ENCODE results near the gene PTPN5.
"Not testable (repeated sequence)": the region's sequence is repeated elsewhere in the genome, so short reads cannot be mapped to it uniquely, and the experiment has no call there.

PTPN5 gene

GRCh38 chr11:18791207-18791968, at the start of gene PTPN5:
PTPN5 (minus strand) TSS chr11:18791798; CDS start chr11:18771958, 19,840 bp downstream.
- no peak for DNase-seq (ENCODE audit: low read depth in 2 of 2)

- no peak for DNase-seq (ENCODE audit: low read depth in 2 of 2)
Measured at GRCh38 chr11:18836417-18836816, 44.8 kb upstream of the PTPN5 start.

DNA sequence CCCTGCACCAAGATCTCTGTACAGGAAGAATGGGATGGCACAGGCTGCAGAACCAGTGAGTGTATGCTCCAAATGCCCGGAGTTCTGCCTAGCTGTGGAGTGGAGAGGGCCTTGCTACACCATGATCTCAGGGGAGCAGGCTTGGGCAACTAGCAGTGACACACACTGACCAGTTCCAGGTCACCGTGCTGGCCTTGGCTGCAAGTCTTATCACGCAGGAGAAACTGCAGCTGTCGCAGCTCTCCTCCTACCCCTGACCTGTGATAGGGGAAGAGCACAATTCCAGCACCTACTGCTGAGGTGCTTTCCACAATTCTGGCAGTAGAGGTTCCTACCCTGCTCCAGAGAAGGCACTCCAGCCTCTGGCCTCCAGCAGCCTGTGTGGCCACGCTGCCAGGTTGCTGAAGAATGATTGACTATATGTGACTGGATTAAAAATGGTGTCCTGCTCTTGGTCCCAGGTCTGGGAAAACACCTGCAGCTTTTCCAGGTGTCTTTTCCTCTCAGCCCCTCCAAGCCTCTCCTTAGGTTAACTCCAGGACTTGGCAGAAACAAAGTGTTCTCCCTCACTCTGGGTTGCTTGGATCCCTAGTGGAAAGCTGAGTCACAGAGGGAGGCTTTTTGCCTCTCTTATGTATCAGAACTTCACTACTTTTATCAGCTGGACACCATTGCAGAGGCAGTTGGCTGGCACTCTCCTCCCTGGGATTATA, 43.3 kb upstream of the PTPN5 start:
- DNase-seq (ENCODE audit: low read depth in 2 of 2), result no peak

GRCh38 chr11:18820160-18820559, 28.6 kb upstream of the PTPN5 start:
- DNase-seq (ENCODE audit: low read depth in 2 of 2), result not testable (repeated sequence)

- DNase-seq (ENCODE audit: low read depth in 2 of 2), result no peak
Measured at GRCh38 chr11:18804199-18804999, 12.8 kb upstream of the PTPN5 start.

DNA sequence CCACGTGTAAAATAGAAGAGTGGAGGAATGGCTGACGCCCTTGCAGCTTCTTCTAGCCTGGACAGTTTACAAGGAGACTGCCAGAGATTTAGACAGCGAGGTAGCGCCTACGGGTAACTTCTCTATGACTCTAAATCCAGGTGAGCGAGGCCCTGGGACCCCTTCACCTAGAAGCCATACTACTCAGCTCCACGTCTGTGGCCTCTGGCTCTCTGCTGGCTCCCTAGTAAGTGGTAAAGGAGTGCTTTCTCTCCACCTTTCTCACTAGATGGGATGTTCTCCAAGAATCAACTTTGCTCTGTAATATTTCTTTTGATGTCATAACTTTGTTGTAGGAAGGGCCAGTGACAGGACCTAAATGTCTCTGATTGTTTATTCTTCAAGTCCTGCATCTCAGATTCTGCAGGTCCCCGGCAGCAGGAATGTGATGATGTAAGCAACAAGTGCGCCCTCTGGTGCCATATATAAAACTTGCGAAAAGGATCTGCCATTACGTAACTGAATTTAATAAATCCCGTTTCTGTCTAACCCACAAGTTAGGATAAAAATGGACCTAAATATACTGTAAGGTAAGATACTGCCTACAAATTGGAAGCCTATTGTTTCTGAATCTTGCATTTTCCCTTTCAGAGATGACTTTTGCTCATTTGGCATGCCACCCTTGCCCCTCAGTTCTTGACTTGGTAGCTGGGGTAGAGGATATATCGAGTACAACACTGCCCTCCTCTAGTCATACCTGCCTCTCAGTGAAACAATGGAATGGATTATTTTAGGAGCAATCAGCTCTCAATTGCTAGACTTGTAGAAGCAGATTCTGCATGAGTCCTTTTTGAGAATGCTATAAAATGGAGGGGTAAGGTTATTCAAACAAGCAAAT, 11.0 kb upstream of the PTPN5 start:
- DNase-seq (ENCODE audit: low read depth in 2 of 2), result peak in 1 of 2 donors; percentile 7

DNA sequence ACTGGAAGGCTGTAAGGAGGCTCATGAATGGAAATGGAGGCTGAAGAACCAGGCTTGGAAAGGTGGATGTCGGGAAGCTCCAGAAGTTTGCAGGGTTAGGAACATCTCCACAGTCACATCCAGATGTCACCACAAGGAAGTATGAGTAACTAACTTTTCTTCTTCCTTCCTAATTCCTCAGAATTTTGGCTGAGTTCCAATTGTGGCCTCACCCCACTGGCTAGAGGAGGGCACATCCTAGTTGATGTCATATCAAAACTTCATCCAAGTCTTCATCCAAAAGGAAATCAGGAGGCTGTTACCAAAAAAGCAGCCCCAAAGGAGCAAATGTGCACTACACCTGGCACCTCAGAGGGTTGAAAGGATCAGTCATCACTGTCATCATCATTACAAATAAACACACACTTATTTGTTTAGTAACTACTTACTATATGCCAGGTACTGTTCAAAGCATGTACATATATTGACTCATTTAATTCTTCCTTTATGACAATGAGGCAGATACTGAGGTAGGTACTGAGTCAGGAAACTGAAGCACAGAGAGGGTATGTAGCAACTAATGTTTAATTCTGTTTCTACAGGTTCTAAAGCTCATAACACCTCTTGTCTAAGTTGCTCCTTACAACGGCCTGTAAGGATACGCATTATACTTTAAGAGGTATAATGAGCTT, 7.3 kb upstream of the PTPN5 start:
- DNase-seq (ENCODE audit: low read depth in 2 of 2), result no peak

- DNase-seq (ENCODE audit: low read depth in 2 of 2), result no peak
Measured at GRCh38 chr11:18794956-18795355, 3.4 kb upstream of the PTPN5 start.

- DNase-seq (ENCODE audit: low read depth in 2 of 2), result no peak
Measured at GRCh38 chr11:18792827-18793226, 1.2 kb upstream of the PTPN5 start.

DNA sequence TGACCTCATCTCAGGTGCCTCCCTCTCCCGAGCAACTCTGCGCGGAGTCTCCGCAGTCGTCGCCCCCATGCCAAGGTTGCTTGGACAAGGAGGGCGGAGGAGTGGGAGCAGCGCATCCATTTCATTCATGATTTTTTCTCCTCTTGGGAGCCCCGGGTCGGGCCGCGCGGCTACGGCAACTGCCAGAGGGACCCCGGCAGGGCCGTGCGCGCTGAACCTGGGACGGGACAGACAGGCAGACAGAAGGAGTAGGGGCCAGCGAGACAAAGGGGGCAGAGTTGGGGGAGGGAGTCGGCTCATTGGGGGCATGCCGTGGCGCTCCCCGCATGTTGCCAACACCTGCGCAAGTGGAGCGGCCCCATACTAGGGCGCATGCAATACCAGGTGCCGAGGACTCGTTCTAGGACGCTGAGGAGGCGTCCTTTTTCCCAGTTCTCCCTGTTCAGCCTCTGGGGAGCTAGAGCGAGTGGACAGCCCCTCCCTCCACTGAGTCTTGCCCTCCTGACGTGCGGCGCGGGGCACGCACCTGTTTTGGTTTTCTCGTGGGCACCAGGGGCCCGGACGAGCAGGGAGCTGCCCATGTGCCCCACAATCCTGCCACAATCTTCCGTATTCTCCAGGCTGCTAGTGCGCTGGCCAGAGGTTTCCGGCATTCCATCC, 501 bp upstream of the PTPN5 start:
- no peak for DNase-seq (ENCODE audit: low read depth in 2 of 2)

- DNase-seq (ENCODE audit: low read depth in 2 of 2), result no peak
Measured at GRCh38 chr11:18790883-18791206, 753 bp downstream of the PTPN5 start.

DNA sequence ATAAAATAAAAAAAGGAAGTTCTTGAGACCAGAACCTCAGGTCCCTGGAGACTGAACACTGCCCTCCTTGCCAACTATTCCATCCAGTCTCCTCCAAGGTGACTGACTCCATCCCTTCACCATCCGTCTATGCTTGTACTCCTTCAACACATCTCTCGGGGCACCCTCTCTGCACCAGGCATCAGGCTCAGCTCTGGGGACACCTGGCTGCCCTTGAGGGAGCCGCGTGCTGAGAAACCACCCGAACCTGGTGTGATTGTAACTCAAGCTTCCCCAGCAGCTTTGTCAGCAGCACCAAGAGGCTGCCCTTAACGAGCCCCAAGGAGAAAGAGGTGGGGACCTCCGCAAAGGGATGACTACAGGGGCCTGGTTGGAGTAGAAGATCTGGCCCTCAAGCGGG, 1.7 kb downstream of the PTPN5 start:
- no peak for DNase-seq (ENCODE audit: low read depth in 2 of 2)

GRCh38 chr11:18785411-18785810, 6.2 kb downstream of the PTPN5 start:
- no peak for DNase-seq (ENCODE audit: low read depth in 2 of 2)

DNA sequence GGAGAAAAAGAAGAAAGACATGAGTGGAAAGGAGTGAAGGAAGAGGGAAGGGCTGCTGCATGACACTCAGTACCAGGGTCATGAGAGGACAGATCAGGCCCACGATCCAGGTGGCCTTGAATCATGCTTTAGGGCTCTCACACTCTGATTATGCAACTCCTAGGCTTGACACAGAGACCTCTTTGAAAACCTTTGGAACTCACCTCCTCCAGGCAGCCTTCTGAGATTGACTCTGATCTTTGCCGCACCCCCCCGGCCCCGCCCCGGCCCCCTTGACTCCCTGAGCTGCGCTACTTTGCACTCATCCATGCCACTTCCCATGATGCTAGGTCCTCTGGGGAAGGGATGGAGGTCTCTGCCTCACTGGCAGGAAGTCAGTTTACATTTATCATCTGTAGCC, 10.7 kb downstream of the PTPN5 start:
- DNase-seq (ENCODE audit: low read depth in 2 of 2), result no peak

DNA sequence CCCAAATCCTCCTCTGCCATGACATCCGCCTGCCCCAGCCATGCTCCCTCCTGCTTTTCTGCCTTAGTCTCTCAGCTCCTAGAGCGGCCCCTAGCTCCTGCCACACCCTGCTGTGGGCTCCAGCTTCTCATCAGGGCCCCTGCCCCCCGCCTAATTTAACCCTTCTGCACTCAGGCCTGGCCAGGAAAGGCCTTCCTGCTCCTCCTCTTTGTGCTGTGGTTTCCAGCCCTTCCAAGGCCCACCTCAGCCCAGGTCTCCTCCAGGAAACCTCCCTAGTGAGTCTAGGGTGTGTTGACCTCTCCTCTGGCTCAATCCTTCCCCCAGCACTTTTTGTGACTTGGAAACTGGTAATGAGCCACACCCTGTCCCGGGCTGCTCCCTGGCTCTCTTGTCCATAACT, 11.3 kb downstream of the PTPN5 start:
- no peak for DNase-seq (ENCODE audit: low read depth in 2 of 2)

GRCh38 chr11:18778468-18778867, 13.1 kb downstream of the PTPN5 start:
- DNase-seq (ENCODE audit: low read depth in 2 of 2), result no peak

DNA sequence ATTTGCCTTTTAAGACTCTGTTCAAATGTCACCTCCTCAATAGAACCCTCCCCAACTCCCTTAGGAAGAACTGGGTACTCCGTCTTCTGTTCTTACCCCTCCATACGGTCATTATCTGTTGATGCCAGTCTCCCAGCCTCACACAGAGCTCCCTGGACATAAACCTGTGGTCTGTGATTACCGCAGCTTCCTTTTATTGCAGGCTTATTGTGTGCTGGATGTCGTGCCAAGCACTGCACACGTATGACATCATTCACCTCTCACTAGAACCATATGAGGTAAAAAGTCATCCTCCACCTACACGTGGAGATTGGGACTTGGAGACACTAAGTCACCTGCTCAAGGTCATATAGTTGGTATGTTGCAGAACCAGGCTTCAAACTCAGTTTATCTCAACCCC, 15.3 kb downstream of the PTPN5 start:
- DNase-seq (ENCODE audit: low read depth in 2 of 2), result no peak

GRCh38 chr11:18775492-18776292, 15.9 kb downstream of the PTPN5 start:
- peak; percentile 5 to 10 for DNase-seq (ENCODE audit: low read depth in 2 of 2)

DNA sequence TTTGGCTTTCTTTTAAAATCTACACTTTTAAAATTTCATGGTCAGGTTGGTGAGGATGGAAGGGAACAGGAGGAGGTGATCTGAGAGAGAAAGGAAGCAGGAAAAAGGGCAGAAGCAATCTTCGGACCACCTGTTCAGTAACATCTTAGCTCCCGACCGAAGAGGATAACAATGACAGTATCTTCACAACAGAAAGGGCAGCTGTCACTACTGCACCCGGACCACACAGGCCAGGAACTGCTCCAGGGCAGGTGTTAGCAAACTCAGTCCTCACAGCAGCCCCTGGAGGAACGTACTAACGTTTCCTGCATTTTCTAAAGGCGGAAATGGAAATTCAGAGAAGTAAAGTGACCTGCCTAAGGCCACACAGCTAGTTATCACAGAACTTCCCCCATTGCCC, 16.8 kb downstream of the PTPN5 start:
- DNase-seq (ENCODE audit: low read depth in 2 of 2), result no peak

- DNase-seq (ENCODE audit: low read depth in 2 of 2), result no peak
Measured at GRCh38 chr11:18773681-18774080, 17.9 kb downstream of the PTPN5 start.
